T-helper 1 cell treated with Interleukin-12 subunit alpha and Interleukin-12 subunit beta and Interleukin-4 antibody, amounts not matched to agents 30 ng/mL and 1 ng/mL, for 36 hours (primary cell): ENCODE measurements around the gene PCDHB6. TPM values are rescaled to one million over a fixed set of nuclear protein-coding genes. Genes with fewer than 3 reads are reported as not detected.
"Not testable (repeated sequence)": the region's sequence is repeated elsewhere in the genome, so short reads cannot be mapped to it uniquely, and the experiment has no call there.

Experiments
- intact Hi-C: fragments of 100-400 bp; cut with micrococcal nuclease; formaldehyde crosslinking; loops from one replicate; pipeline ENCODE4 v1.15.1; 2024
- total RNA-seq: library from RNA; stranded (reverse); gene quantifications from 2 replicates; pipeline ENCODE4 v1.2.3, GENCODE V29; 2022

PCDHB6 gene
- total RNA-seq, 1 donor from 2014 or later: not detected

DNA sequence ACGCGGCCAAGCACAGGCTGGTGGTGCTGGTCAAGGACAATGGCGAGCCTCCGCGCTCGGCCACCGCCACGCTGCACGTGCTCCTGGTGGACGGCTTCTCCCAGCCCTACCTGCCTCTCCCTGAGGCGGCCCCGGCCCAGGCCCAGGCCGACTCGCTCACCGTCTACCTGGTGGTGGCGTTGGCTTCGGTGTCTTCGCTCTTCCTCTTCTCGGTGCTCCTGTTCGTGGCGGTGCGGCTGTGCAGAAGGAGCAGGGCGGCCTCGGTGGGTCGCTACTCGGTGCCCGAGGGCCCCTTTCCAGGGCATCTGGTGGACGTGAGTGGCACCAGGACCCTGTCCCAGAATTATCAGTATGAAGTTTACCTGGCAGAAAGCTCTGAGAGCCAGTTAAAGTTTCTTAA, 8.0 kb downstream of the PCDHB6 start:
- intact Hi-C loops: loop anchor here (10.0 kb wide), 1 partner anchor 273 kb away; the partner anchor contains the start of gene PCDHA13

DNA sequence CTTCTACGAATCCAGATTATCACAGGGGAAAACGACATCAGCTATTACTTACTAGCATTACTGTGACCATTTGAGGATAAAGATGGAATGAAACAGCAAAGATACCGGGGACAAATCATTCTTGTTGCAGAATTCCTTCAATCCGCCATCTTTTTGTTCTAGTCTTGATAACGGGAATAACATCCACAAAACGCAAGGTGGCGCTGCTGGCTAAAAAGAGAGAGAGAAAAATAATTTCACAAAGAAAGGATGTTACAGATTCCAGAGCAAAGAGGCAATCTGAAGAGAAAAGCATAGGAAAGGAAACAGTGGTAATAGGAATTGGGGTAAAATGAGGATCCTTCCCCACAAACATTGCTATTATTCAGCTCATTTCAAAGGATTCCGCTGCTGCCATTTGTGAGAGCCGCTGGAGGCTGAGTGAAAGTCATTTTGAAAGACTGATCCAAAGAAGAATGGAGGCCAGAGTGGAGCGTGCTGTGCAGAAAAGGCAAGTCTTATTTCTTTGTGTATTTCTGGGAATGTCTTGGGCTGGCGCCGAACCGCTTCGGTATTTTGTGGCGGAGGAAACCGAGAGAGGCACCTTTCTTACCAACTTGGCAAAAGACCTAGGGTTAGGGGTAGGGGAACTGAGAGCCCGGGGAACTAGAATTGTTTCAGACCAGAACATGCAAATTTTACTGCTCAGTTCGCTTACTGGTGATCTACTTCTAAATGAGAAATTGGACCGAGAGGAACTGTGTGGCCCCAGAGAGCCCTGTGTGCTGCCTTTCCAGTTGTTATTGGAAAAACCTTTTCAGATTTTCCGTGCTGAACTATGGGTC, 22.7 kb downstream of the PCDHB6 start, which contains the start of gene PCDHB7:
PCDHB7 (plus strand) TSS at position 264 of the 824 bp plus-strand sequence; CDS start at position 456, 192 bp downstream.
- intact Hi-C loops: no loop called here

DNA sequence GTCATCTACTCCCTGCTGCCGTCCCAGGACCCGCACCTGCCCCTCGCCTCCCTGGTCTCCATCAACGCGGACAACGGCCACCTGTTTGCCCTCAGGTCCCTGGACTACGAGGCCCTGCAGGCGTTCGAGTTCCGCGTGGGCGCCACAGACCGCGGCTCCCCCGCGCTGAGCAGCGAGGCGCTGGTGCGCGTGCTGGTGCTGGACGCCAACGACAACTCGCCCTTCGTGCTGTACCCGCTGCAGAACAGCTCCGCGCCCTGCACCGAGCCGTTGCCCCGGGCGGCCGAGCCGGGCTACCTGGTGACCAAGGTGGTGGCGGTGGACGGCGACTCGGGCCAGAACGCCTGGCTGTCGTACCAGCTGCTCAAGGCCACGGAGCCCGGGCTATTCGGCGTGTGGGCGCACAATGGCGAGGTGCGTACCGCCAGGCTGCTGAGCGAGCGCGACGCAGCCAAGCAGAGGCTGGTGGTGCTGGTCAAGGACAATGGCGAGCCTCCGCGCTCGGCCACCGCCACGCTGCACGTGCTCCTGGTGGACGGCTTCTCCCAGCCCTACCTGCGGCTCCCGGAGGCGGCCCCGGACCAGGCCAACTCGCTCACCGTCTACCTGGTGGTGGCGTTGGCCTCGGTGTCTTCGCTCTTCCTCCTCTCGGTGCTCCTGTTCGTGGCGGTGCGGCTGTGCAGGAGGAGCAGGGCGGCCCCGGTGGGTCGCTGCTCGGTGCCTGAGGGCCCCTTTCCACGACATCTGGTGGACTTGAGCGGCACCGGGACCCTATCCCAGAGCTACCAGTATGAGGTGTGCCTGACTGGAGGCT, 24.6 kb downstream of the PCDHB6 start:
- intact Hi-C loops: not testable (repeated sequence)

DNA sequence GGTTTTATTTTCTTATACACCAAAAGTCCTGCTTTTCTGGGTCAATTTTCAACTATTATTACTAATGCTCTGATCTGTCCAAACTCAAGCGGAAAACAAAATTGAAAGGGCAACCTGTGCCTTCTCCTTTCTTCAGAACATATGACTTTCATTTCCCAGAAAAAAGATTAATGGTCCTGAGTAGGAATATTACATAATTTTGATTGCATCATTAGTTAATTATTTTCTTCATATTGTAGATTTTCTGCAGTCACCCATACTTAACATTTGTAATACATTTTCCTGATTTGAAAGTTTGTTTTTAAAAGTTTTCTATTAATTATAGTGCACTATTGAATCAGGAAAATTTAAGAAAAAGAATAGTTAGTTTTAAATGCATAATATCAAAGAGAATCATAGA, 26.1 kb downstream of the PCDHB6 start:
- intact Hi-C loops: no loop called here

DNA sequence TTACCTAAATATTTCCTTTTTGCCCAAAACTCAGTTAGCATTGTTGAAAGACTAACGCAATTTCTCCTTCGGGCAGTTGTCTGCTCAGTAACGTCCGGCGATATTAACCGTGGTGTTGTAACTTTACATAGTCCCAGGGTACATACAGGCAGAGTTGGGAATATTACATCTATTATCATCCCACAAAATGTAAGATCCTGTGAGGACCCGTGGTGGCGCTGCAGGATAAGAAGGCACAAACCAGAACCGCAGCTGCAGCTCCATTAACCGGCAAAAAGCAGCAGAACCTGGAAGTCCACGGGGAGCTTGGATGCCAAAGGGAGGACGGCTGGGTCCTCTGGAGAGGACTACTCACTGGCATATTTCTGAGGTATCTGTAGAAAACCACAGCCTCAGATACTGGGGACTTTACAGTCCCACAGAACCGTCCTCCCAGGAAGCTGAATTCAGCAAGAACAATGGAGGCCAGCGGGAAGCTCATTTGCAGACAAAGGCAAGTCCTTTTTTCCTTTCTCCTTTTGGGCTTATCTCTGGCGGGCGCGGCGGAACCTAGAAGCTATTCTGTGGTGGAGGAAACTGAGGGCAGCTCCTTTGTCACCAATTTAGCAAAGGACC, 27.8 kb downstream of the PCDHB6 start, which contains the start of gene PCDHB8:
PCDHB8 (plus strand) TSS at position 214 of the 615 bp plus-strand sequence; CDS start at position 459, 245 bp downstream.
- intact Hi-C loops: loop anchor here (2.0 kb wide), 1 partner anchor 37 kb away; no protein-coding TSS in a partner anchor

DNA sequence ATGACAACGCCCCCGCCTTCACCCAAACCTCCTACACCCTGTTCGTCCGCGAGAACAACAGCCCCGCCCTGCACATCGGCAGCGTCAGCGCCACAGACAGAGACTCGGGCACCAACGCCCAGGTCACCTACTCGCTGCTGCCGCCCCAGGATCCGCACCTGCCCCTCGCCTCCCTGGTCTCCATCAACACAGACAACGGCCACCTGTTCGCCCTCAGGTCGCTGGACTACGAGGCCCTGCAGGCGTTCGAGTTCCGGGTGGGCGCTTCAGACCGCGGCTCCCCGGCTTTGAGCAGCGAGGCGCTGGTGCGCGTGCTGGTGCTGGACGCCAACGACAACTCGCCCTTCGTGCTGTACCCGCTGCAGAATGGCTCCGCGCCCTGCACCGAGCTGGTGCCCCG, 29.5 kb downstream of the PCDHB6 start:
- intact Hi-C loops: loop anchor here (2.0 kb wide), 1 partner anchor 35 kb away; no protein-coding TSS in a partner anchor

DNA sequence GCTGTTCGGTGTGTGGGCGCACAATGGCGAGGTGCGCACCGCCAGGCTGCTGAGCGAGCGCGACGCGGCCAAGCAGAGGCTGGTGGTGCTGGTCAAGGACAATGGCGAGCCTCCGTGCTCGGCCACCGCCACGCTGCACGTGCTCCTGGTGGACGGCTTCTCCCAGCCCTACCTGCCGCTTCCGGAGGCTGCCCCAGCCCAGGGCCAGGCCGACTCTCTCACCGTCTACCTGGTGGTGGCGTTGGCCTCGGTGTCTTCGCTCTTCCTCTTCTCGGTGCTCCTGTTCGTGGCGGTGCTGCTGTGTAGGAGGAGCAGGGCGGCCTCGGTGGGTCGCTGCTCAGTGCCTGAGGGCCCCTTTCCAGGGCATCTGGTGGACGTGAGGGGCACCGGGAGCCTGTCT, 30.0 kb downstream of the PCDHB6 start:
- intact Hi-C loops: loop anchor here (2.0 to 10.0 kb wide), 2 partner anchors 35 to 335 kb away; partner anchors contain the start of genes PCDHA8 and PCDHA9

DNA sequence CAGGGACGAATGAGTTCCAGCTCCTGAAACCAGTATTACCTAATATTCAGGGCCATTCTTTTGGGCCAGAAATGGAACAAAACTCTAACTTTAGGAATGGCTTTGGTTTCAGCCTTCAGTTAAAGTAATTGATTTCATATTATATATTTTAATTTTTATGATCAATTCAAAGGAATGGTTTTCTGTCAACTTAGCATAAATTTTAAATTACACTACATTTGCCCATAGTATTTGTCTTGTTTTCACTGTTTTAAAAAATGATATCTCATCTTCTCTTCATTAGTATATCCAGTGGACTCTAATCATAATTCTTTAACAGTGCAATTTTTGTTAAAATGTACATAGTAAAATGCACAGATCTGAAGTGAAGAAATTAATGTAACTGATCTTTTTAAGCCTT, 30.5 kb downstream of the PCDHB6 start:
- intact Hi-C loops: loop anchor here (10.0 kb wide), 1 partner anchor 336 kb away; the partner anchor contains the start of genes PCDHA8 and PCDHA9

DNA sequence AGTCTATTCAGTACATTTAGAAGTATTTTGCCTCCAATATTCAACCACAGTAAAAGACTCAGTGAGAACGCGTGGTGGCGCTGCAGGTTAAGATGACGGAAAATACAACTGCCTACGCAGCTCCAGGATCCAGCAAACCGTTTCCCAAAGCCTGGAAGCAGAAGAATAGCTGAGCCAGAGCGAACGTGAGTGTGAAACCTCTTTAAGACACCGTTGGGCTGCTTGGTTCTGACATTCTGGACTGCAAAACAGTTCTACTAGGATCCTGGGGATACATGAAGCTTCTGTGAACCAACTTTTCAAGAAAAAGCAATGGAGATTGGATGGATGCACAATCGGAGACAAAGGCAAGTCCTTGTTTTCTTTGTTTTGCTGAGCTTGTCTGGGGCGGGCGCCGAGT, 32.4 kb downstream of the PCDHB6 start, which contains the start of gene PCDHB16:
PCDHB16 (plus strand) TSS at position 140 of the 400 bp plus-strand sequence; CDS start at position 313, 173 bp downstream.
- intact Hi-C loops: loop anchor here (10.0 kb wide), 1 partner anchor 337 kb away; the partner anchor contains the start of genes PCDHA8 and PCDHA9

DNA sequence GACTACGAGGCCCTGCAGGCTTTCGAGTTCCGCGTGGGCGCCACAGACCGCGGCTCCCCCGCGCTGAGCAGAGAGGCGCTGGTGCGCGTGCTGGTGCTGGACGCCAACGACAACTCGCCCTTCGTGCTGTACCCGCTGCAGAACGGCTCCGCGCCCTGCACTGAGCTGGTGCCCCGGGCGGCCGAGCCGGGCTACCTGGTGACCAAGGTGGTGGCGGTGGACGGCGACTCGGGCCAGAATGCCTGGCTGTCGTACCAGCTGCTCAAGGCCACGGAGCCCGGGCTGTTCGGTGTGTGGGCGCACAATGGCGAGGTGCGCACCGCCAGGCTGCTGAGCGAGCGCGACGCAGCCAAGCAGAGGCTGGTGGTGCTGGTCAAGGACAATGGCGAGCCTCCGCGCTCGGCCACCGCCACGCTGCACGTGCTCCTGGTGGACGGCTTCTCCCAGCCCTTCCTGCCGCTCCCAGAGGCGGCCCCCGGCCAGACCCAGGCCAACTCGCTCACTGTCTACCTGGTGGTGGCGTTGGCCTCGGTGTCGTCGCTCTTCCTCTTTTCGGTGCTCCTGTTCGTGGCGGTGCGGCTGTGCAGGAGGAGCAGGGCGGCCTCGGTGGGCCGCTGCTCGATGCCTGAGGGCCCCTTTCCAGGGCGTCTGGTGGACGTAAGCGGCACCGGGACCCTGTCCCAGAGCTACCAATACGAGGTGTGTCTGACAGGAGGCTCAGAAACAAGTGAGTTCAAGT, 34.4 kb downstream of the PCDHB6 start:
- intact Hi-C loops: loop anchor here (10.0 kb wide), 1 partner anchor 339 kb away; the partner anchor contains the start of genes PCDHA8 and PCDHA9

DNA sequence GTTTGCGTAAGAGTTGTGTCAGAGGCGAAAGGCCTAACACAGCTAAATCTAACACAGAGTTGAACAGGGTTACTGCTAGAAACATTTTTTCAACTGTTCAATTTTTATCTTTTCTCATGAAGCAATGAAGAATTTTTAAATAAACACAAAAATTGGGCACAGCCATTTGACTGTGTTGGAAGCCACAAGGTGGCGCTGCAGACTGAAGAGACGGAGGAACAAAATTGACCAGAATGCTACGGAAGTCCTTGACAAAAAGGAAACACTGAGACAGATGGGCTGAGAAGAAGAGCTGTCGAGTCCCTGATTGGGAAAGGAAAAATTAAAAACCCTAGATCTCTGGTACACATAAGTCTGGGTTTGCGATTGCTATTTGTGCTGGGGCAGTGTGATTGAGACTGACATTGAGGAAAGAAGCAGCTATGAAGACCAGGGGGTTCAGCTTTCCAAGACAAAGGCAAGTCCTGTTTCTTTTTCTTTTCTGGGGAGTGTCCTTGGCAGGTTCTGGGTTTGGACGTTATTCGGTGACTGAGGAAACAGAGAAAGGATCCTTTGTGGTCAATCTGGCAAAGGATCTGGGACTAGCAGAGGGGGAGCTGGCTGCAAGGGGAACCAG, 37.1 kb downstream of the PCDHB6 start, which contains the start of gene PCDHB9:
PCDHB9 (plus strand) TSS at position 265 of the 616 bp plus-strand sequence; CDS start at position 423, 158 bp downstream.
- intact Hi-C loops: loop anchor here (5.0 to 10.0 kb wide), 2 partner anchors 342 to 370 kb away; partner anchors contain the start of genes PCDHA8 and PCDHA9

DNA sequence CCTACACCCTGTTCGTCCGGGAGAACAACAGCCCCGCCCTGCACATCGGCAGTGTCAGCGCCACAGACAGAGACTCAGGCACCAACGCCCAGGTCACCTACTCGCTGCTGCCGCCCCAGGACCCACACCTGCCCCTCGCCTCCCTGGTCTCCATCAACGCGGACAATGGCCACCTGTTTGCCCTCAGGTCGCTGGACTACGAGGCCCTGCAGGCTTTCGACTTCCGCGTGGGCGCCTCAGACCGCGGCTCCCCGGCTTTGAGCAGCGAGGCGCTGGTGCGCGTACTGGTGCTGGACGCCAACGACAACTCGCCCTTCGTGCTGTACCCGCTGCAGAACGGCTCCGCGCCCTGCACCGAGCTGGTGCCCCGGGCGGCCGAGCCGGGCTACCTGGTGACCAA, 38.8 kb downstream of the PCDHB6 start:
- intact Hi-C loops: loop anchor here (5.0 to 10.0 kb wide), 2 partner anchors 344 to 369 kb away; partner anchors contain the start of genes PCDHA8 and PCDHA9

DNA sequence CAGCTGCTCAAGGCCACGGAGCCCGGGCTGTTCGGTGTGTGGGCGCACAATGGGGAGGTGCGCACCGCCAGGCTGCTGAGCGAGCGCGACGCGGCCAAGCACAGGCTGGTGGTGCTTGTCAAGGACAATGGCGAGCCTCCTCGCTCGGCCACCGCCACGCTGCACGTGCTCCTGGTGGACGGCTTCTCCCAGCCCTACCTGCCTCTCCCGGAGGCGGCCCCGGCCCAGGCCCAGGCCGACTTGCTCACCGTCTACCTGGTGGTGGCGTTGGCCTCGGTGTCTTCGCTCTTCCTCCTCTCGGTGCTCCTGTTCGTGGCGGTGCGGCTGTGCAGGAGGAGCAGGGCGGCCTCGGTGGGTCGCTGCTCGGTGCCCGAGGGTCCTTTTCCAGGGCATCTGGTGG, 39.3 kb downstream of the PCDHB6 start:
- intact Hi-C loops: loop anchor here (5.0 to 10.0 kb wide), 2 partner anchors 344 to 368 kb away; partner anchors contain the start of genes PCDHA8 and PCDHA9

DNA sequence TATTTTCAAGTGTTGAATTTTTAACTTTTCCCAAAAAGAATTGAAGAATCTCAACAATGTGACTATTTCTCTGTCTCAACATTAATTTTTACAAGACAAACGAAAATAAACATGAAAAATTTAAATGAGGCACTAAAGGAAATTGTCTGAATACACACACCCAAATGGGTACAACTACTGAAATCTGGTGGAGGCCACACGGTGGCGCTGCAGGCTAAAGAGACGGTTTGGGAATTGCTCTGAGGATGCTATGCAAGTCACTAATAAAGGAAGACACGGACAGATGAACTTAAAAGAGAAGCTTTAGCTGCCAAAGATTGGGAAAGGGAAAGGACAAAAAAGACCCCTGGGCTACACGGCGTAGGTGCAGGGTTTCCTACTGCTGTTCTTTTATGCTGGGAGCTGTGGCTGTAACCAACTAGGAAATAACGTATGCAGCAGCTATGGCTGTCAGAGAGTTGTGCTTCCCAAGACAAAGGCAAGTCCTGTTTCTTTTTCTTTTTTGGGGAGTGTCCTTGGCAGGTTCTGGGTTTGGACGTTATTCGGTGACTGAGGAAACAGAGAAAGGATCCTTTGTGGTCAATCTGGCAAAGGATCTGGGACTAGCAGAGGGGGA, 42.4 kb downstream of the PCDHB6 start, which contains the start of gene PCDHB10:
PCDHB10 (plus strand) TSS at position 244 of the 616 bp plus-strand sequence; CDS start at position 444, 200 bp downstream.
- intact Hi-C loops: loop anchor here (10.0 kb wide), 1 partner anchor 173 kb away; the partner anchor contains the start of gene PCDHGA5

DNA sequence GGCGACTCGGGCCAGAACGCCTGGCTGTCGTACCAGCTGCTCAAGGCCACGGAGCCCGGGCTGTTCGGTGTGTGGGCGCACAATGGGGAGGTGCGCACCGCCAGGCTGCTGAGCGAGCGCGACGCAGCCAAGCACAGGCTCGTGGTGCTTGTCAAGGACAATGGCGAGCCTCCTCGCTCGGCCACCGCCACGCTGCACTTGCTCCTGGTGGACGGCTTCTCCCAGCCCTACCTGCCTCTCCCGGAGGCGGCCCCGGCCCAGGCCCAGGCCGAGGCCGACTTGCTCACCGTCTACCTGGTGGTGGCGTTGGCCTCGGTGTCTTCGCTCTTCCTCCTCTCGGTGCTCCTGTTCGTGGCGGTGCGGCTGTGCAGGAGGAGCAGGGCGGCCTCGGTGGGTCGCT, 44.5 kb downstream of the PCDHB6 start:
- intact Hi-C loops: loop anchor here (10.0 kb wide), 1 partner anchor 170 kb away; the partner anchor contains the start of gene PCDHGA5

DNA sequence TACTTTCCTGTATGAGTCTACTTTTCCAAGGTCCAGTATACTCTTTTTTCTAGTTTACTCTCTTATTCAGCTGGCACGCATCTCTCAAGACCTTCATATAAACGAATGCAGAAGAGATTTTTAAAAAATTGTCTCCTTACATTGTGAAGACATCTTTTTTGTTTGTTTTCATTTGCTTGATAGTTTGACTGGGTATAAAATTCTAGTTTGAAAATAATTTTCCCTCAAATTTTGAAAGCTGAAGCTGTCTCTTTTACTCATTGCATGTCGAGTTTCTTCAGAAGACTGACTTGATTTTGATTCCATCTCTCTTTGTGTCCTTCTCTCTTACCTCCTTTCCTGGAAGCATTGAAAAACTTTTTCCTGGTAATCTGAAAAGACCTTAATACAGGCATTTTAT, 46.5 kb downstream of the PCDHB6 start:
- intact Hi-C loops: loop anchor here (10.0 kb wide), 1 partner anchor 168 kb away; the partner anchor contains the start of gene PCDHGA5

DNA sequence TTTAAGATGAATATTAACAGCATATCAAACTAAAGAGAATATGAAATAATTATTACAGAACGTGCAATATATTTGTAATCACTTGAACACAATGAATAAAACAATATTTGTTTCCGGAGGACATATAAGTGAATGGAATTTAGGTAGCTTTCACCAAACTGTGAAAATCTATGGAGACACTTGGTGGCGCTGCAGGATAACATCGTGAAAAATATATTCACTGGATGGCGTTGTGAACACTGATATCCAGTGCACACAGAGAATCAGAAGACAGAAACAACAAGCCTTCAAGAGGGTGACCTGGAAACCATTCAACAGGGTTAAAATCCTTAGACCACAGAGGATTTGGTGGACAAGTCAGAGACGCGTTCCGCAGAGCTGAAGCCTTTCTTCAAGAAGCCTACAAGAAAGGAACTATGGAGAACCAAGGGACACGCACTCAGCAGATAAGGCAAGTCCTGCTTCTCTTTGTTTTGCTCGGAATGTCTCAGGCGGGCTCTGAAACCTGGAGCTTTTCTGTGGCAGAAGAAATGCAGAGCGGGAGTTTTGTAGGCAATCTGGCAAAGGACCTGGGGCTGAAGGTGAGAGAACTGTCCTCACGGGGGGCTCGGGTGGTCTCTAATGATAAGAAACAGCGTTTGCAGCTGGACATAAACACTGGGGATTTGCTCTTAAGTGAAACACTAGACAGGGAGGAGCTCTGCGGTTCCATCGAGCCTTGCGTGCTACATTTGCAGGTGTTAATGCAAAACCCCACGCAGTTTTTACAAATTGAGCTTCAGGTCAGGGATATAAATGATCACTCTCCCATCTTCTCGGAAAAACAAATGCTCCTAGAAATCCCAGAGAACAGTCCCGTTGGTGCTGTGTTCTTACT, 49.7 kb downstream of the PCDHB6 start, which contains the start of gene PCDHB11:
PCDHB11 (plus strand) TSS at position 269 of the 877 bp plus-strand sequence; CDS start at position 417, 148 bp downstream.
- intact Hi-C loops: loop anchor here (10.0 kb wide), 1 partner anchor 165 kb away; the partner anchor contains the start of gene PCDHGA5
